Naive B cell (primary cell): ENCODE measurements around the gene NFE2L3. TPM values are rescaled to one million over a fixed set of nuclear protein-coding genes. Genes with fewer than 3 reads are reported as not detected.
A peak's percentile ranks its signal among the peaks of the same experiment; 100 is the strongest.
"Not testable (repeated sequence)": the region's sequence is repeated elsewhere in the genome, so short reads cannot be mapped to it uniquely, and the experiment has no call there.

Experiments
- ATAC-seq, 2 donors: fragments of 150-1000 bp; cut with Tn5 transposase; 2 replicates each; pipeline ENCODE4 v1.10.0; 2021; ENCODE audit warnings: low read depth in 2 of 2, mild to moderate bottlenecking in 2 of 2, moderate library complexity in 2 of 2
- DNase-seq: peaks from one replicate; pipeline ENCODE4 v3.0.0; 2022
- H3K27ac Mint-ChIP-seq, 6 donors: one replicate each; pipeline ENCODE4 v1.8.0; 2020 to 2022; ENCODE audit warnings: mild to moderate bottlenecking in 6 of 6, mixed read lengths in 6 of 6, moderate library complexity in 5 of 6, inconsistent platforms in 2 of 6
- H3K27me3 Mint-ChIP-seq, 3 donors: one replicate each; pipeline ENCODE4 v1.8.0; 2021 to 2022; ENCODE audit warnings: mixed read lengths in 3 of 3, mild to moderate bottlenecking in 1 of 3
- H3K36me3 Mint-ChIP-seq, 2 donors: one replicate each; pipeline ENCODE4 v1.8.0; 2020 to 2022; ENCODE audit warnings: mixed read lengths in 2 of 2, inconsistent platforms in 1 of 2, mild to moderate bottlenecking in 1 of 2
- H3K4me1 Mint-ChIP-seq, 3 donors: one replicate each; pipeline ENCODE4 v1.8.0; 2020 to 2022; ENCODE audit warnings: mixed read lengths in 3 of 3, inconsistent platforms in 1 of 3, mild to moderate bottlenecking in 1 of 3, moderate library complexity in 1 of 3
- H3K4me3 Mint-ChIP-seq, 8 donors: one replicate each; pipeline ENCODE4 v1.8.0; 2020 to 2022; ENCODE audit warnings: mild to moderate bottlenecking in 8 of 8, mixed read lengths in 8 of 8, moderate library complexity in 8 of 8, inconsistent platforms in 2 of 8
- H3K9me3 Mint-ChIP-seq, 7 donors: one replicate each; pipeline ENCODE4 v1.8.0; 2020 to 2022; ENCODE audit warnings: mixed read lengths in 7 of 7, mild to moderate bottlenecking in 5 of 7, inconsistent platforms in 2 of 7, moderate library complexity in 1 of 7
- polyA plus RNA-seq, 6 donors: library from polyadenylated mRNA; unstranded; fragments of 300-500 nt; fragmentation: Illumina TruSeq; gene quantifications; one replicate each; pipeline ENCODE4 v1.2.3, GENCODE V29; 2021; ENCODE audit warnings: low read depth in 6 of 6

The NFE2L3 gene
- polyA plus RNA-seq, 6 donors from 2014 or later = 0.93 to 4.1 (median 2.4) TPM

DNA sequence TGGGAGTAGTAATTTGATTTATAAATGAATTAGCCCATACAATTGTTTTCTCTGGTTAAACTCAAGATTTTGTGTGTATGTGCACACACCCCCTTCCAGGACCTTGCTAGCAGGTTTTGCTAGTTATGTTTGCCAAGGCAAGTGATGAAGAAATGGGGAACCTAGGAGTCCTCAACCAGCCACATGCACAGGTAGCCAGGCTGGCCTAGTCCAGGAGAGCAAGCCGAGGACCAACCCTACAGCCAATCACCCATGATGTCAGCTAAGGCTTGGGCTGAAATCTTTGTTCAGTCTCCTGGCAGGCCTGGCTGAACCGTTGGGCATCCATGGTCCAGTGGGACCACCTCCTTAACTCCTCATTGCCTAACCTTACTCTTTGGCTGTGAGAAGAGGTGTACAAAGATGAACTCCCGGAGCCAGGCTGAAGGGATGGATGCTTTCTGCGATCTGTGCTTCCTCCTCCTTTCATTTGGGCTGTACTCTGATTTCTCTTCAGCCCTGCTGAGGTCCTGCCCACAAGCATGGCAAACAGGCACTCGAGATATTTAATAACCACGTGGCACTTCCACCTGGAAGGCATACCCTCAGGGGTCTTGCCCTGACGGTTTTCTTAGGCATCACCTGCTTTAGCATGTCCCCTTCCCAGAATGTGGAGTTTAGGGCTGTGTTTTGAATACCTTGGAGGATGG is 26.4 kb downstream of the NFE2L3 start:
- Mint-ChIP-seq H3K9me3 (no peaks in the 10 kb centered on the region), H3K36me3 (peaks cover 5 to 8% of the 10 kb centered on the region in 2 donors), H3K27ac (peak overlapping the region in 2 of 6 donors; percentile 52 to 65), H3K27me3 (no peaks in the 10 kb centered on the region), H3K4me1 (peaks cover 25 to 32% (median 27%) of the 10 kb centered on the region in 3 donors), H3K4me3 (no peak overlapping the region)
- DNase-seq = no peak
- no peak for ATAC-seq

DNA sequence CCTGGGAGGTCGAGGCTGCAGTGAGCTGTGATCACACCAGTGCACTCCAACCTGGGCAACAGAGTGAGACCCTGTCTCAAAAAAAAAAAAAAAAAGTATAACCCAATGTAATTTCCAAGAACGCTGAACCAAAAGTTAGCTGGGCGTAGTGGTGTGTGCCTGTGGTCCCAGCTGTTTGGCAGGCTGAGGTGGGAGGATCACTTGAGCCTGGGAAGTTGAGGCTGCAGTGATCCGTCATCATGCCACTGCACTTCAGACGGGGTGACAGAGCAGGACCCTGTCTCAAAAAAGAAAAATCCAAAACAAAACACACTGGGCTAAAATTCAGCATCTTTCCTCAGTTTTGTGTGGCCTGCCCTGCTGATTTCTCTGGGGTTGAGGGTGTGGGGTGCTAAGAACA is 27.4 kb downstream of the NFE2L3 start:
- no peak overlapping the region for H3K4me3 Mint-ChIP-seq
- H3K36me3 Mint-ChIP-seq = peaks cover 0 to under 1% of the 10 kb centered on the region in 2 donors
- DNase-seq (no peak), ATAC-seq (no peak)
- H3K9me3 Mint-ChIP-seq = no peaks in the 10 kb centered on the region
- peaks cover 25 to 40% (median 36%) of the 10 kb centered on the region in 3 donors for H3K4me1 Mint-ChIP-seq
- H3K27me3 Mint-ChIP-seq = no peaks in the 10 kb centered on the region
- H3K27ac Mint-ChIP-seq = peak overlapping the region in 1 of 6 donors; percentile 15

DNA sequence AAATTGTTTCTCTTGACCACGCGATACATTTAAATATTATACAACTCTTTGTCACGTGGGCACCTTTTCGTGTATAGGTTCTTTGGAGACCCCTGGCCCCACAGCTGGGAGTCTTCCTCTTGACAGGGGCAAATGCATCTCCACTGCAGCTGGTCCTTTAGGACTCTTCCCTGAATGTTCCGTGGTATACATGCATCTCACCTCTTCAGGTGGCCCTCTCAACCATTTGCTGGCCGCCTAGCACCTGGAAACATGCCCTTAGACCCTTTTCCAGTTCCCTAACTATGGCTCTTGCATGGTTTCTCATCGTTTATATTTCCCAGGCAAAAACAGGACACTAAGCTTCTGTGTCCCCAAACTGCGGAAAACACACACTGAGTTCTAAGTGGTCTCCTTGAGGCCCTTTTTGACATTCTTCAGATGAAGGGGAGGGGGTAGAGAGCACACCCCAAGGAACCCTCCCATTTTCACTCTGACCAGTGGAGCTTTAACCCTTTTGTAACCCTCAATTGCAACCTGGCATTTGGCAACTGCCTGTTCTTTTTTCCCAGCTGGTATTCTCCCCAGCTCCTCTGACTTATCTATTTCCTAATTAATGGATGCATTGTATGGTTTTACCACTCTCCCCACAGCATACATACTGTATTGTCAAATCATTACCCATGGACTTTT is 28.0 kb downstream of the NFE2L3 start:
- Mint-ChIP-seq H3K4me1 (peaks cover 29 to 45% (median 42%) of the 10 kb centered on the region in 3 donors), H3K27ac (peak overlapping the region in 4 of 6 donors; percentile 63 to 90 (median 82)), H3K4me3 (no peak overlapping the region), H3K36me3 (peaks cover 0 to 6% of the 10 kb centered on the region in 2 donors), H3K27me3 (no peaks in the 10 kb centered on the region), H3K9me3 (no peaks in the 10 kb centered on the region)
- ATAC-seq (no peak), DNase-seq (no peak)

DNA sequence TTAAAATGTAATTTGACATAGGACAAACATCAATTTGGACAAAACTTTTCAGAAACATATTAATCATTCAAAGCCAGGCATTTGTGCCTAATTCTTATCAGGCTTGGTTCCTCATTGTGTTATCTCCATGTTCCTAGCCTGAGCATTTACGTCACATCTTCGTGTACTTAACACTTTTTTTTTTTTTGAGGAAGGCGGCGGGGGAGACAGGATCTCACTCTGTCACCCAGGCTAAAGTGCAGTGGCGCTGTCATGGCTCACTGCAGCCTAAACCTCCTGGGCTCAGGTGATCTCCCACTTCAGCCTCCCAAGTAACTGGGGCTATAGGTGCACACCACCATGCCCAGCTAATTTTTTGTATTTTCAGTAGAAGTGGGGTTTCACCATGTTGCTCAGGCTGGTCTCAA is 28.8 kb downstream of the NFE2L3 start:
- ATAC-seq (no peak), DNase-seq (no peak)
- Mint-ChIP-seq H3K27ac (peak overlapping the region in 3 of 6 donors; percentile 75 to 90 (median 87)), H3K4me1 (peaks cover 37 to 53% (median 50%) of the 10 kb centered on the region in 3 donors), H3K9me3 (no peaks in the 10 kb centered on the region), H3K27me3 (no peaks in the 10 kb centered on the region), H3K36me3 (peaks cover 0 to 6% of the 10 kb centered on the region in 2 donors), H3K4me3 (no peak overlapping the region)

DNA sequence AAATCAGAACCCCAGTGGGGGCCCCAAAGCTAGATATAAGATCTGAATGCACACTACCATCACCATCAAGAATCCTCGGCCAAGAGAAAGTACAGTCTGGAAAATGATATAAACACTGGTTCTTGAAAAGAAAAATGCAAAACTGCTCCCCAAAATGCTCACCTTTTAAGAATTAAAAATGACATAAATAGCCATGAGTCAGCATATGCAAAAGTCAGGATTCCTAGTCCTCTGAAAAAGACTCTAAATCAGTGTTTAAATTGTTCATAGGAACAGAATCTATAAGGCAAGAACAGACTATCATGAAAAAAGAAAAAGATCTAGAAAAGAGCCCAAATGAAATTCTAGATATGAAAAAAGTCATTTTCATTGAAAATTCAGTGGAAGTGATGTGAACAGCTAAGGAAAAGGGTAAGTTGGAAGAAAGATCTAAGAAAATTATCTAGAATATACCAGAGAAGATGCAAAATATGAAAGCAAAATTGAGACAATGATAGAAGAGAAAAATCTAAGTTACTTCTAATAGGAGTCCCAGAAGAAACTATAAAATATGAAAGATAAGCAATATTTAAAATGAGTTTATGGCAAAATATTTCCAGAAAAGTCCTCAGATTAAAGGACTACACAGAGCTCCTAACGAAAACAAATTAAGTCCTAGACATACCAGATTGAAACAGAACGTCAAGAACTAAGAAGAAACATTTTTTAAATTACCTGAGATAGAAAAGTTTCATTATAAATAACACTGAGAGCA is 29.7 kb downstream of the NFE2L3 start:
- H3K27ac Mint-ChIP-seq = peak overlapping the region in 5 of 6 donors; percentile 27 to 78 (median 73)
- H3K36me3 Mint-ChIP-seq = peaks cover 0 to 6% of the 10 kb centered on the region in 2 donors
- H3K27me3 Mint-ChIP-seq = no peaks in the 10 kb centered on the region
- peaks cover 43 to 55% (median 54%) of the 10 kb centered on the region in 3 donors for H3K4me1 Mint-ChIP-seq
- no peaks in the 10 kb centered on the region for H3K9me3 Mint-ChIP-seq
- DNase-seq = no peak
- no peak overlapping the region for H3K4me3 Mint-ChIP-seq
- no peak for ATAC-seq

DNA sequence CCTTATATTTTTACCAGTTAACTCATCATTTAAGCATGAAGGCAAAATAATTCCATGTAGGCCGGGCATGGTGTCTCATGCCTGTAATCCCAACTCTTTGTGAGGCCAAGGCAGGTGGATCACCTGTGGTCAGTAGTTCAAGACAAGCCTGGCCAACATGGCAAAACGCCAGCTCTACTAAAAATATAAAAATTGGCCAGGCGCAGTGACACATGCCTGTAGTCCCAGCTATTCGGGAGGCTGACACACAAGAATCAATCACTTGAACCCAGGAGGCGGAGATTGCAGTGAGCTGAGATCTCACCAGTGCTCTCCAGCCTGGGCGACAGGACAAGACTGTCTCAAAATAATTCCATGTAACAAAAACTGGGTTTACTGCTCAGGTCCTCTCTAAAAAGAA is 30.3 kb downstream of the NFE2L3 start:
- ATAC-seq = no peak
- Mint-ChIP-seq H3K4me3 (no peak overlapping the region), H3K27ac (peak overlapping the region in 3 of 6 donors; percentile 19 to 75 (median 37)), H3K36me3 (peaks cover 0 to 6% of the 10 kb centered on the region in 2 donors), H3K9me3 (no peaks in the 10 kb centered on the region), H3K4me1 (peaks cover 43 to 57% (median 55%) of the 10 kb centered on the region in 3 donors), H3K27me3 (no peaks in the 10 kb centered on the region)
- no peak for DNase-seq

DNA sequence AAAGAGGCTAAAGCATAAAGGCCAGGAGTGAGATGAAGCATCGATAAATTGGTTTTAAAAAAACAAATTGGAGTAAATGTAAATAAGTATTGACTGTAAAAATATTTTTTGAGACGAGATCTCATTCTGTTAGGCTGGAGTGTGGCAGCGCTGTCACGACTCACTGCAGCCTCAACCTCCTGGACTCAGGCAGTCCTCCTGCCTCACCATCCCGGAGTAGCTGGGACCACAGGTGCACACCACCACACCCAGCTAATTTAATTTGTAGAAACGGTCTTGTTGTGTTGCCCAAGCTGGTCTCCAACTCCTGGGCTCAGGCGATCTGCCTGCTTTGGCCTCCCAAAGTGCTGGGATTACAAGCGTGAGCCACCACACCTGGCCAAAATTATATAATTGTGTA is 30.7 kb downstream of the NFE2L3 start:
- Mint-ChIP-seq H3K4me1 (peaks cover 43 to 60% (median 59%) of the 10 kb centered on the region in 3 donors), H3K27ac (peak overlapping the region in 1 of 6 donors; percentile 19), H3K36me3 (peaks cover 0 to 6% of the 10 kb centered on the region in 2 donors), H3K27me3 (no peaks in the 10 kb centered on the region), H3K9me3 (no peaks in the 10 kb centered on the region), H3K4me3 (no peak overlapping the region)
- ATAC-seq (no peak), DNase-seq (no peak)

DNA sequence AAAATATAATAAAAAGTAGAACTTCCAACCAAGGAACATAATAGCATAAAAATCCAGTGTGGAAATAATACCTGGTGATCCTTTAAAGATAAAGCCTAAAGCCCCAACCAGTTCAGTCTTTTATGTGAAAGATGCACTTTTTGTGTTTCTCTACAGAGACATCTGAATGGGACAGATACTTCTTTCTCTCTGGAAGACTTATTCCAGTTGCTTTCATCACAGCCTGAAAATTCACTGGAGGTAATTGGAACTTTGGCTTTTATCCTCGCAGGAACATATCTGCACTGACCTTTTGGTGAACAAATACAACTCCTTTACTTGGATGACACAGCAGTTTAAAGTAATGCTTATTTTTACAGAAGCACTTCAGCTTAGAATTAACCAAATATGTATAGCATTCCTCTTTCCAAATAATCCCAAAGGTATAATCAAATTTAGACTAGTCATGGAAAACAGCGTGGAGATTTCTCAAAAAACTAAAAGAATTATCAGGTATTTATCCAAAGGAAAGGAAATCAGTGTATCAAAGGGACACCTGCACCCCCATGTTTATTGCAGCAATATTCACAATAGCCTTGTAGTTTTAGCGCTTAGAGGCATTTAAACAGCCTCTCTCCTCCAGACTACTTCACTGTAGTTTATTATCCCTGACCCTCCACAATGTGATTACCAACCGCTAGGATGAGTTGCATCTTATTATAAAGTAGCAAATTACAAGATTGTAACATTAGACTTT is 31.7 kb downstream of the NFE2L3 start:
- DNase-seq (no peak), ATAC-seq (no peak)
- peak overlapping the region; percentile 32 to 61 (median 40) for H3K27ac Mint-ChIP-seq
- H3K27me3 Mint-ChIP-seq = no peaks in the 10 kb centered on the region
- no peak overlapping the region for H3K4me3 Mint-ChIP-seq
- no peaks in the 10 kb centered on the region for H3K9me3 Mint-ChIP-seq
- peaks cover 46 to 62% (median 61%) of the 10 kb centered on the region in 3 donors for H3K4me1 Mint-ChIP-seq
- H3K36me3 Mint-ChIP-seq = peaks cover 0 to 8% of the 10 kb centered on the region in 2 donors

DNA sequence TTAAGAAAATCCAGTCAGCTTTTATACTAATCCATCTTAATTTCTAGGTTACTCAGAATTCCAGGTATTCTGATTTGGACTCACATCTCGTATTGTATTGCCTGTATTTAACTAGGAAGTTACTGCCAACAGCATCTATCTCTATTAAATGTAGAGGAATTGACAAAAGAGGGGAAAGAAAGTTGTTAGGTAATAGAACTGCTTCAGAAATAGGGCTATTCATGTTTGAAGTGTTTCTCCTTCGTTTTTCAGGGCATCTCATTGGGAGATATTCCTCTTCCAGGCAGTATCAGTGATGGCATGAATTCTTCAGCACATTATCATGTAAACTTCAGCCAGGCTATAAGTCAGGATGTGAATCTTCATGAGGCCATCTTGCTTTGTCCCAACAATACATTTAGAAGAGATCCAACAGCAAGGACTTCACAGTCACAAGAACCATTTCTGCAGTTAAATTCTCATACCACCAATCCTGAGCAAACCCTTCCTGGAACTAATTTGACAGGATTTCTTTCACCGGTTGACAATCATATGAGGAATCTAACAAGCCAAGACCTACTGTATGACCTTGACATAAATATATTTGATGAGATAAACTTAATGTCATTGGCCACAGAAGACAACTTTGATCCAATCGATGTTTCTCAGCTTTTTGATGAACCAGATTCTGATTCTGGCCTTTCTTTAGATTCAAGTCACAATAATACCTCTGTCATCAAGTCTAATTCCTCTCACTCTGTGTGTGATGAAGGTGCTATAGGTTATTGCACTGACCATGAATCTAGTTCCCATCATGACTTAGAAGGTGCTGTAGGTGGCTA is 32.5 kb downstream of the NFE2L3 start:
- DNase-seq, ATAC-seq, H3K27me3 Mint-ChIP-seq, H3K4me3 Mint-ChIP-seq, H3K9me3 Mint-ChIP-seq: not testable (repeated sequence)
- H3K27ac Mint-ChIP-seq = peak overlapping the region in 4 of 6 donors; percentile 34 to 61 (median 44)
- peaks cover 0 to 16% of the 10 kb centered on the region in 2 donors for H3K36me3 Mint-ChIP-seq
- peaks cover 50 to 65% (median 62%) of the 10 kb centered on the region in 3 donors for H3K4me1 Mint-ChIP-seq

DNA sequence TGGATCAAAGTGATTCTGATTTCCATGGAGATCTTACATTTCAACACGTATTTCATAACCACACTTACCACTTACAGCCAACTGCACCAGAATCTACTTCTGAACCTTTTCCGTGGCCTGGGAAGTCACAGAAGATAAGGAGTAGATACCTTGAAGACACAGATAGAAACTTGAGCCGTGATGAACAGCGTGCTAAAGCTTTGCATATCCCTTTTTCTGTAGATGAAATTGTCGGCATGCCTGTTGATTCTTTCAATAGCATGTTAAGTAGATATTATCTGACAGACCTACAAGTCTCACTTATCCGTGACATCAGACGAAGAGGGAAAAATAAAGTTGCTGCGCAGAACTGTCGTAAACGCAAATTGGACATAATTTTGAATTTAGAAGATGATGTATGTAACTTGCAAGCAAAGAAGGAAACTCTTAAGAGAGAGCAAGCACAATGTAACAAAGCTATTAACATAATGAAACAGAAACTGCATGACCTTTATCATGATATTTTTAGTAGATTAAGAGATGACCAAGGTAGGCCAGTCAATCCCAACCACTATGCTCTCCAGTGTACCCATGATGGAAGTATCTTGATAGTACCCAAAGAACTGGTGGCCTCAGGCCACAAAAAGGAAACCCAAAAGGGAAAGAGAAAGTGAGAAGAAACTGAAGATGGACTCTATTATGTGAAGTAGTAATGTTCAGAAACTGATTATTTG is 33.3 kb downstream of the NFE2L3 start:
- peak; percentile 18 to 29 for ATAC-seq
- peak overlapping the region; percentile 9 to 84 (median 40) for H3K27ac Mint-ChIP-seq
- H3K4me3 Mint-ChIP-seq = no peak overlapping the region
- no peak for DNase-seq
- H3K4me1 Mint-ChIP-seq = peaks cover 46 to 63% (median 56%) of the 10 kb centered on the region in 3 donors
- no peaks in the 10 kb centered on the region for H3K9me3 Mint-ChIP-seq
- H3K36me3 Mint-ChIP-seq = peaks cover under 1 to 21% of the 10 kb centered on the region in 2 donors
- H3K27me3 Mint-ChIP-seq = no peaks in the 10 kb centered on the region

DNA sequence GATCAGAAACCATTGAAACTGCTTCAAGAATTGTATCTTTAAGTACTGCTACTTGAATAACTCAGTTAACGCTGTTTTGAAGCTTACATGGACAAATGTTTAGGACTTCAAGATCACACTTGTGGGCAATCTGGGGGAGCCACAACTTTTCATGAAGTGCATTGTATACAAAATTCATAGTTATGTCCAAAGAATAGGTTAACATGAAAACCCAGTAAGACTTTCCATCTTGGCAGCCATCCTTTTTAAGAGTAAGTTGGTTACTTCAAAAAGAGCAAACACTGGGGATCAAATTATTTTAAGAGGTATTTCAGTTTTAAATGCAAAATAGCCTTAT is 33.8 kb downstream of the NFE2L3 start:
- H3K27ac Mint-ChIP-seq = peak overlapping the region in 4 of 6 donors; percentile 5 to 82 (median 24)
- no peak for DNase-seq
- no peaks in the 10 kb centered on the region for H3K27me3 Mint-ChIP-seq
- H3K4me3 Mint-ChIP-seq = no peak overlapping the region
- ATAC-seq = no peak
- H3K4me1 Mint-ChIP-seq = peaks cover 46 to 63% (median 57%) of the 10 kb centered on the region in 3 donors
- no peaks in the 10 kb centered on the region for H3K9me3 Mint-ChIP-seq
- H3K36me3 Mint-ChIP-seq = peaks cover 6 to 25% of the 10 kb centered on the region in 2 donors
